HEK293 (cell line): ENCODE results near the gene GFM2.

Source experiments
- FEZF1 ChIP-seq: fragments of 450-650 bp; formaldehyde crosslinking; IDR thresholded peaks from 2 replicates; pipeline ENCODE4 v1.5.1; 2016; ENCODE audit warnings: missing biosample characterization, missing genetic modification characterization
- KLF1 ChIP-seq: fragments of 450-650 bp; formaldehyde crosslinking; IDR thresholded peaks from 2 replicates; pipeline ENCODE4 v1.5.1; 2016; ENCODE audit warnings: missing biosample characterization, missing genetic modification characterization
- KLF16 ChIP-seq: fragments of 450-650 bp; formaldehyde crosslinking; IDR thresholded peaks from 2 replicates; pipeline ENCODE4 v1.5.1; 2017; ENCODE audit warnings: missing biosample characterization, missing genetic modification characterization
- KLF7 ChIP-seq: fragments of 450-650 bp; formaldehyde crosslinking; IDR thresholded peaks from 2 replicates; pipeline ENCODE4 v1.5.1; 2016; ENCODE audit warnings: missing biosample characterization, missing genetic modification characterization, borderline replicate concordance
- MEIS1 ChIP-seq: sonication (generic); formaldehyde crosslinking; IDR thresholded peaks from 2 replicates; pipeline ENCODE4 v1.8.1; 2022; ENCODE audit warnings: missing genetic modification reagents, mild to moderate bottlenecking, borderline replicate concordance
- PRDM6 ChIP-seq: fragments of 450-650 bp; formaldehyde crosslinking; IDR thresholded peaks from 2 replicates; pipeline ENCODE4 v1.5.1; 2017; ENCODE audit warnings: missing biosample characterization, missing genetic modification characterization
- SALL2 ChIP-seq: fragments of 450-650 bp; formaldehyde crosslinking; IDR thresholded peaks from 2 replicates; pipeline ENCODE4 v1.5.0; 2017; ENCODE audit warnings: missing biosample characterization, mild to moderate bottlenecking, missing genetic modification characterization, borderline replicate concordance
- SP7 ChIP-seq: fragments of 450-650 bp; formaldehyde crosslinking; IDR thresholded peaks from 2 replicates; pipeline ENCODE4 v1.5.1; 2016; ENCODE audit warnings: missing biosample characterization, missing genetic modification characterization
- ZBTB1 ChIP-seq: fragments of 450-650 bp; formaldehyde crosslinking; IDR thresholded peaks from 2 replicates; pipeline ENCODE4 v1.5.1; 2016; ENCODE audit warnings: missing biosample characterization, missing genetic modification characterization
- ZBTB7A ChIP-seq: fragments of 450-650 bp; formaldehyde crosslinking; IDR thresholded peaks from 2 replicates; pipeline ENCODE4 v1.5.1; 2016; ENCODE audit warnings: low read depth, missing biosample characterization, missing genetic modification characterization
- ZFP3 ChIP-seq: fragments of 450-650 bp; formaldehyde crosslinking; IDR thresholded peaks from 2 replicates; pipeline ENCODE4 v1.5.1; 2016; ENCODE audit warnings: low read depth, missing biosample characterization, missing genetic modification characterization
- ZFP37 ChIP-seq: fragments of 450-650 bp; formaldehyde crosslinking; IDR thresholded peaks from 2 replicates; pipeline ENCODE4 v1.5.1; 2016; ENCODE audit warnings: missing biosample characterization, missing genetic modification characterization
- ZFP41 ChIP-seq: fragments of 450-650 bp; formaldehyde crosslinking; IDR thresholded peaks from 2 replicates; pipeline ENCODE4 v1.5.1; 2016; ENCODE audit warnings: missing biosample characterization, missing genetic modification characterization, borderline replicate concordance
- ZFP69B ChIP-seq: fragments of 450-650 bp; formaldehyde crosslinking; IDR thresholded peaks from 2 replicates; pipeline ENCODE4 v1.5.1; 2016; ENCODE audit warnings: missing biosample characterization, missing genetic modification characterization
- ZNF133 ChIP-seq: fragments of 450-650 bp; formaldehyde crosslinking; IDR thresholded peaks from 2 replicates; pipeline ENCODE4 v1.5.1; 2016; ENCODE audit warnings: missing biosample characterization, missing genetic modification characterization
- ZNF138 ChIP-seq: fragments of 450-650 bp; formaldehyde crosslinking; IDR thresholded peaks from 2 replicates; pipeline ENCODE4 v1.5.1; 2016; ENCODE audit warnings: missing biosample characterization, missing genetic modification characterization, borderline replicate concordance
- ZNF214 ChIP-seq: fragments of 450-650 bp; formaldehyde crosslinking; IDR thresholded peaks from 2 replicates; pipeline ENCODE4 v1.5.1; 2017; ENCODE audit warnings: missing biosample characterization, mild to moderate bottlenecking, missing genetic modification characterization, borderline replicate concordance
- ZNF239 ChIP-seq: fragments of 450-650 bp; formaldehyde crosslinking; IDR thresholded peaks from 2 replicates; pipeline ENCODE4 v1.5.1; 2016; ENCODE audit warnings: missing biosample characterization, missing genetic modification characterization
- ZNF24 ChIP-seq: fragments of 450-650 bp; formaldehyde crosslinking; IDR thresholded peaks from 2 replicates; pipeline ENCODE4 v1.5.1; 2016; ENCODE audit warnings: missing biosample characterization, missing genetic modification characterization
- ZNF248 ChIP-seq: fragments of 450-650 bp; formaldehyde crosslinking; IDR thresholded peaks from 2 replicates; pipeline ENCODE4 v1.5.1; 2017; ENCODE audit warnings: missing biosample characterization, missing genetic modification characterization
- ZNF280C ChIP-seq: fragments of 450-650 bp; formaldehyde crosslinking; IDR thresholded peaks from 2 replicates; pipeline ENCODE4 v1.5.1; 2016; ENCODE audit warnings: missing biosample characterization, missing genetic modification characterization
- ZNF341 ChIP-seq: fragments of 450-650 bp; formaldehyde crosslinking; IDR thresholded peaks from 2 replicates; pipeline ENCODE4; 2016; ENCODE audit warnings: low read depth, missing biosample characterization, missing genetic modification characterization
- ZNF394 ChIP-seq: fragments of 450-650 bp; formaldehyde crosslinking; IDR thresholded peaks from 2 replicates; pipeline ENCODE4 v1.5.1; 2016; ENCODE audit warnings: missing biosample characterization, missing genetic modification characterization, mild to moderate bottlenecking, moderate library complexity, borderline replicate concordance
- ZNF404 ChIP-seq: fragments of 450-650 bp; formaldehyde crosslinking; IDR thresholded peaks from 2 replicates; pipeline ENCODE4 v1.5.1; 2017; ENCODE audit warnings: missing biosample characterization, missing genetic modification characterization
- ZNF510 ChIP-seq: fragments of 450-650 bp; formaldehyde crosslinking; IDR thresholded peaks from 2 replicates; pipeline ENCODE4 v1.5.1; 2018; ENCODE audit warnings: mild to moderate bottlenecking, missing genetic modification characterization, missing biosample characterization; ENCODE audit not compliant: insufficient replicate concordance
- ZNF514 ChIP-seq: fragments of 450-650 bp; formaldehyde crosslinking; IDR thresholded peaks from 2 replicates; pipeline ENCODE4 v1.5.1; 2016; ENCODE audit warnings: missing biosample characterization, missing genetic modification characterization
- ZNF544 ChIP-seq: fragments of 450-650 bp; formaldehyde crosslinking; IDR thresholded peaks from 2 replicates; pipeline ENCODE4 v1.5.0; 2017; ENCODE audit warnings: missing biosample characterization, missing genetic modification characterization
- ZNF548 ChIP-seq: fragments of 450-650 bp; formaldehyde crosslinking; IDR thresholded peaks from 2 replicates; pipeline ENCODE4 v1.5.1; 2016; ENCODE audit warnings: missing biosample characterization, missing genetic modification characterization
- ZNF549 ChIP-seq: fragments of 450-650 bp; IDR thresholded peaks from 2 replicates; pipeline ENCODE4 v1.5.1; 2018; ENCODE audit warnings: missing biosample characterization, missing genetic modification characterization, mild to moderate bottlenecking, inconsistent platforms, moderate library complexity
- ZNF561 ChIP-seq: fragments of 450-650 bp; IDR thresholded peaks from 2 replicates; pipeline ENCODE4 v1.5.1; 2018; ENCODE audit warnings: missing biosample characterization, missing genetic modification characterization, borderline replicate concordance
- ZNF624 ChIP-seq: fragments of 450-650 bp; formaldehyde crosslinking; IDR thresholded peaks from 2 replicates; pipeline ENCODE4 v1.5.1; 2017; ENCODE audit warnings: missing biosample characterization, missing genetic modification characterization
- ZNF664 ChIP-seq: fragments of 450-650 bp; formaldehyde crosslinking; IDR thresholded peaks from 2 replicates; pipeline ENCODE4 v1.5.1; 2016; ENCODE audit warnings: missing biosample characterization, missing genetic modification characterization
- ZNF692 ChIP-seq: fragments of 450-650 bp; formaldehyde crosslinking; IDR thresholded peaks from 2 replicates; pipeline ENCODE4 v1.5.1; 2016; ENCODE audit warnings: missing biosample characterization, missing genetic modification characterization
- ZNF777 ChIP-seq: fragments of 450-650 bp; formaldehyde crosslinking; IDR thresholded peaks from 2 replicates; pipeline ENCODE4 v1.5.1; 2017; ENCODE audit warnings: missing biosample characterization, missing genetic modification characterization, borderline replicate concordance
- ZSCAN5A ChIP-seq: fragments of 450-650 bp; formaldehyde crosslinking; IDR thresholded peaks from 2 replicates; pipeline ENCODE4 v1.5.1; 2016; ENCODE audit warnings: missing biosample characterization, missing genetic modification characterization

The GFM2 gene

GRCh38 chr5:74766849-74767578, at the start of gene GFM2, which contains the start of gene NSA2 (continued):
- TF ChIP-seq FEZF1 (tag by site-specific recombination) (peak; percentile 31; the same call in 1 of the 2 replicates), ZNF561 (tag by site-specific recombination) (no peak; the same call in none of the 2 replicates), ZNF214 (tag by site-specific recombination) (no peak), ZNF664 (tag by site-specific recombination) (peak; percentile 63; the same call in 1 of the 2 replicates), MEIS1 (CRISPR knock-in tag) (no peak), ZFP3 (tag by site-specific recombination) (no peak), ZNF138 (tag by site-specific recombination) (no peak), ZBTB7A (peak; percentile 68; the same call in 1 of the 2 replicates), ZNF514 (tag by site-specific recombination) (no peak), ZNF133 (tag by site-specific recombination) (no peak), ZNF24 (tag by site-specific recombination) (peak; percentile 65; the same call in 1 of the 2 replicates), ZNF692 (tag by site-specific recombination) (peak; percentile 87), KLF7 (tag by site-specific recombination) (peak; percentile 88; the same call in 1 of the 2 replicates), ZBTB1 (no peak), KLF1 (tag by site-specific recombination) (peak; percentile 29; the same call in 1 of the 2 replicates), ZNF248 (tag by site-specific recombination) (no peak), ZNF341 (tag by site-specific recombination) (peak; percentile 54; the same call in 1 of the 2 replicates), ZFP69B (tag by site-specific recombination) (peak; percentile 84), KLF16 (tag by site-specific recombination) (peak; percentile 93), ZFP41 (no peak), ZNF280C (tag by site-specific recombination) (no peak), ZNF239 (tag by site-specific recombination) (no peak), ZNF777 (no peak), ZSCAN5A (tag by site-specific recombination) (peak; percentile 85), PRDM6 (tag by site-specific recombination) (no peak), ZNF394 (tag by site-specific recombination) (peak; percentile 78), ZNF510 (tag by site-specific recombination) (peak; percentile 9), ZFP37 (peak; percentile 99), ZNF404 (no peak), SP7 (tag by site-specific recombination) (peak; percentile 92), ZNF624 (tag by site-specific recombination) (no peak), SALL2 (no peak), ZNF544 (no peak), ZNF548 (tag by site-specific recombination) (no peak), ZNF549 (no peak)
